Endothelial cell of umbilical vein (primary cell): ENCODE results near the gene USP19. TPM values are rescaled to one million over a fixed set of nuclear protein-coding genes. Genes with fewer than 3 reads are reported as not detected.

Experiments used
- BruUV-seq: library from RNA; stranded (reverse); fragments of 400-500 nt; replicated peaks from 2 replicates; lab custom pipeline; 2021; lab: Mats Ljungman, UMichigan
- CTCF ChIA-PET: fragments of 300-600, 350-600 bp; sonication (Branson Sonifier 250); formaldehyde crosslinking; loops from one replicate; lab custom pipeline; 2021; ENCODE audit warnings: antibody characterized with exemption, inconsistent platforms; lab: Charles Lee
- POLR2A ChIA-PET: fragments of 300-600, 350-600 bp; sonication (Branson Sonifier 250); formaldehyde crosslinking; loops from one replicate; lab custom pipeline; 2021; ENCODE audit warnings: antibody characterized with exemption, inconsistent platforms; lab: Charles Lee
- DNase-seq: peaks from one replicate; pipeline ENCODE4 v3.0.0-alpha.2; 2011; ENCODE audit warnings: low read depth, low spot score
- FAIRE-seq: peaks from 2 replicates; lab custom pipeline; 2011; peaks lifted over from hg19 to GRCh38; lab: Jason Lieb, UNC
- H2AFZ ChIP-seq: 2 replicates; pipeline ENCODE4 v1.6.0; 2012; ENCODE audit warnings: low read depth, low read length, control low read depth, inconsistent platforms
- H3K27ac ChIP-seq: 2 replicates; pipeline ENCODE4 v1.5.1; 2011; ENCODE audit warnings: low read depth, mild to moderate bottlenecking, control low read depth, low read length, moderate library complexity; ENCODE audit not compliant: insufficient read depth
- H3K27me3 ChIP-seq, 2 experiments: 2 replicates each; pipeline versions ENCODE4 v1.6.0 to v1.6.1; 2011; ENCODE audit warnings: low read length in 2 of 2, mixed read lengths in 1 of 2; ENCODE audit not compliant: control insufficient read depth in 2 of 2, insufficient read depth in 2 of 2
- H3K36me3 ChIP-seq, 2 experiments: 2 replicates in 1 of 2; 3 replicates in 1 of 2; pipeline ENCODE4 v1.5.1; 2011; ENCODE audit warnings: low read length in 2 of 2, mild to moderate bottlenecking in 1 of 2, moderate library complexity in 1 of 2; ENCODE audit not compliant: control insufficient read depth in 2 of 2, insufficient read depth in 2 of 2; ENCODE audit errors: extremely low read depth in 1 of 2
- H3K4me1 ChIP-seq: 3 replicates; pipeline ENCODE4 v1.5.1; 2011; ENCODE audit warnings: mild to moderate bottlenecking, low read length; ENCODE audit not compliant: control insufficient read depth, insufficient read depth; ENCODE audit errors: extremely low read depth
- H3K4me2 ChIP-seq: 2 replicates; pipeline ENCODE4 v1.6.1; 2011; ENCODE audit warnings: low read length, control low read depth, mixed read lengths; ENCODE audit not compliant: insufficient read depth
- H3K4me3 ChIP-seq, 3 experiments: fragments of 200-600 bp in 1 of 3; sonication (generic), shearing (Covaris generic) in 1 of 3; replicated peaks in 1 of 3; 2 replicates each; pipeline ENCODE4 v1.5.1; 2011 to 2016; ENCODE audit warnings: control low read depth in 3 of 3, low read length in 3 of 3, mild to moderate bottlenecking in 2 of 3, inconsistent platforms in 1 of 3, low read depth in 1 of 3, moderate library complexity in 1 of 3; ENCODE audit not compliant: insufficient read depth in 1 of 3
- H3K79me2 ChIP-seq: 2 replicates; pipeline ENCODE4 v1.6.0; 2012; ENCODE audit warnings: low read length, inconsistent platforms; ENCODE audit not compliant: control insufficient read depth, insufficient read depth
- H3K9ac ChIP-seq: replicated peaks from 2 replicates; pipeline ENCODE3; 2011; ENCODE audit warnings: low read length, control low read depth; ENCODE audit not compliant: insufficient read depth; ENCODE audit errors: extremely low read depth
- H3K9me1 ChIP-seq: replicated peaks from 3 replicates; pipeline ENCODE4 v1.6.0; 2011; ENCODE audit warnings: mild to moderate bottlenecking, low read length; ENCODE audit not compliant: control insufficient read depth, insufficient read depth; ENCODE audit errors: extremely low read depth
- H3K9me3 ChIP-seq: replicated peaks from 2 replicates; pipeline ENCODE4 v1.5.1; 2012; ENCODE audit warnings: low read length, inconsistent platforms; ENCODE audit not compliant: control insufficient read depth, insufficient read depth
- H4K20me1 ChIP-seq: replicated peaks from 2 replicates; pipeline ENCODE3; 2011; ENCODE audit warnings: mild to moderate bottlenecking, low read length; ENCODE audit not compliant: control insufficient read depth, insufficient read depth; ENCODE audit errors: extremely low read depth
- GATA2 ChIP-seq: IDR thresholded peaks from 2 replicates; pipeline ENCODE4 v1.7.0; 2011; ENCODE audit warnings: low read depth, mild to moderate bottlenecking, moderate library complexity, mixed read lengths, low read length; ENCODE audit not compliant: insufficient read length, insufficient read depth
- JUN ChIP-seq: IDR thresholded peaks from 2 replicates; pipeline ENCODE4 v1.6.1; 2011; ENCODE audit warnings: borderline replicate concordance, low read depth; ENCODE audit not compliant: insufficient read length, insufficient read depth
- MAX ChIP-seq: IDR thresholded peaks from 2 replicates; pipeline ENCODE4 v1.6.1; 2011; ENCODE audit not compliant: insufficient read depth, insufficient read length
- POLR2A ChIP-seq: IDR thresholded peaks from 2 replicates; pipeline ENCODE4 v1.6.1; 2012; ENCODE audit warnings: low read depth, mild to moderate bottlenecking, control low read depth, low read length
- POLR2AphosphoS5 ChIP-seq: IDR thresholded peaks from 2 replicates; pipeline ENCODE4 v1.6.1; 2012; ENCODE audit warnings: low read depth, mild to moderate bottlenecking, control low read depth, low read length, moderate library complexity; ENCODE audit not compliant: insufficient read depth
- dilution Hi-C: fragments of 300-500 bp; cut with MboI; formaldehyde crosslinking; loops from one replicate; pipeline ENCODE4 v1.15.0; 2019; ENCODE audit warnings: low sequenced_read_pairs; ENCODE audit not compliant: extremely low pct_ligation_motif_present
- intact Hi-C: fragments of 100-400 bp; cut with micrococcal nuclease; formaldehyde crosslinking; loops from one replicate; pipeline ENCODE4 v1.10.0; 2022
- polyA plus RNA-seq, 4 experiments: library from polyadenylated mRNA; depleted of rRNA in 3 of 4; stranded (reverse) in 3 of 4; unstranded in 1 of 4; fragments of >200 nt; gene quantifications; 2 replicates each; pipeline versions ENCODE4 v1.2.1 to v1.2.3, GENCODE V29; 2011 to 2012; ENCODE audit warnings: missing spikeins in 1 of 4
- total RNA-seq: library from RNA; stranded (reverse); gene quantifications from 2 replicates; pipeline ENCODE4 v1.2.3, GENCODE V29; 2021

USP19 gene
- total and polyA plus RNA-seq, 2 donors (not counting 3 experiments of a cell fraction or from before 2014, with no cell fraction given), result 31.3 to 39.1 TPM

GRCh38 chr3:49133226-49133951, 12.8 kb upstream of the USP19 start:
- H2AFZ ChIP-seq, result peak overlapping the region; percentile 94
- H3K36me3 ChIP-seq, result peaks cover 0 to 30% of the 10 kb centered on the region in 2 experiments
- peak; percentile 92 for DNase-seq
- no TSS peak for BruUV-seq
- H3K27me3 ChIP-seq, result no peaks in the 10 kb centered on the region
- peak; percentile 98 for FAIRE-seq
- peaks cover 25% of the 10 kb centered on the region for H3K79me2 ChIP-seq
- intact Hi-C loops (loop anchor here (1.0 to 2.0 kb wide), 4 partner anchors 13 to 39 kb away; partner anchors contain the start of genes KLHDC8B, QARS1, QRICH1 and USP19), dilution Hi-C loops (no loop called here)
- H3K4me2 ChIP-seq, result peak overlapping the region; percentile 72
- peaks cover 14% of the 10 kb centered on the region for H3K4me1 ChIP-seq
- H3K27ac ChIP-seq, result peak overlapping the region; percentile 58
- no peaks in the 10 kb centered on the region for H3K9me1 ChIP-seq
- H3K9me3 ChIP-seq, result no peaks in the 10 kb centered on the region
- ChIA-PET POLR2A (interaction anchor here (0.6 to 1.0 kb wide), 3 partner anchors 21 to 126 kb away, joined by 4 to 9 read pairs (median 5); partner anchors contain the start of gene WDR6), CTCF (interaction anchor here (1.0 to 3.2 kb wide), 5 partner anchors 12 to 316 kb away, joined by 3 to 19 read pairs (median 18); partner anchors contain the start of genes KLHDC8B, QRICH1 and USP19)
- peak overlapping the region; percentile 58 to 89 (median 83) for H3K4me3 ChIP-seq
- peak; percentile 44 for TF ChIP-seq POLR2AphosphoS5
- TF ChIP-seq MAX, result no peak
- TF ChIP-seq JUN, result no peak
- TF ChIP-seq POLR2A, result peak; percentile 76
- TF ChIP-seq GATA2, result no peak
- no peaks in the 10 kb centered on the region for H4K20me1 ChIP-seq
- peak overlapping the region; percentile 36 for H3K9ac ChIP-seq
